ENCODE results near the gene CDRT4.

The CDRT4 gene

DNA sequence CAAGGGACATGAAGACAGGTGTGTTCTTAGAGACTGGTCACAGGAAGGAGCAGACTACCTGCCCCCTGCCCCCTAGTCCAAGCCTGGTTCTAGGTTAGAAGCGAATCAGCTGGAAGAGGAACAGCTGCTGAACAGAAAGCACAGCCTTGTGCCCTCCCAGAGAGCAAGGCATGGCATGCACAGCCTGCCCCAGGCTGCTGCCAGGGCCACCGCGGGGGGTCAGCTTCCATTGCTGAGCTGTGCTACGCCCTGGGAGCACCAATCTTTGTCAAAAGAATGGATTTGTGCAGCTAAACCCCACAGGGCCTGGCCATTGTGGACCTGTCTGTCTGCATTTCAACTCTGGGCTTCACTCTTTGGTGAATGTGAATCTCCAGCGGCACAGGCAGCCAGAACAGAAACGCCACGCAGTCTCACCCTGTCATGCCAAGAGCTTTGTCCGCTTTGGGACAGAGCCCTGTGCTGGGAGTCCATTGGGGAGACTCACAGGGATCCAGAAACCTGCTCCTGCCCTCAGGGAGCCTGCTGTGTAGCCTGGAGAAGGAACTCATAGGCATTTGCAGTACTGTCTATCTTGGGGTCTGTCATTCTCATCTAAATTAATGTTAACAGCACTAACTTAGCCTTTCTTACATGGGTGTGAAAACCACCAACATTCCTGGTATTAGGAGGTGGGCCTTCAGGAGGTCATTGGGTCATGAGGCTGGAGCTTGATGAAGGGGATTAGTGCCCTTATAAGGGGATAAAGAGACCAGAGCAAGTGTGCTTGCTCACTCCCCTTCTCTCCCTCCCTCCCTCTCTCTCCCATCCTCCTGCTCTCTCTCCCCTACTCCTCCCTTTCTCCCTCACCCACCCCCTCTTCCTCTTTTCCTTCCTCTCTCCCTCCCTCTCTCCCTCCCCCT is 25.6 kb upstream of the CDRT4 start:
- no peak for DNase-seq

DNA sequence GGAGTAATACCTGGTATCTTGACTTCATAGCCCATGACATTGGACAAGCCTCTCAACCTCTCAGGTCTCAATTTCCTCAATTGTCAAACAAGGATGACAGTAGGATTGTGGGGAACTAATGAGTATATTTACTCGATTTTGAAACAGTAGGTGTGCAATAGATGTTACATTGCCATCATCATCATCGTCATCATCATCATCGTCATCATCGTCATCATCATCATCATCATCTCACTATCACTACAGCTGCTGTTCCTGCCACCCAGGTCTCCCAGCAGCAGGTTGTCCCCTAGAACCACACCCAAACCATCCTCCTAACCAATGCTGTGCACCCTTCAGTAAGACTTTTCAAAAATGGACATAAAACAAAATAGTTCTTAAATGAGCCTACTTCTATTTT is 24.8 kb upstream of the CDRT4 start:
- DNase-seq, result no peak

DNA sequence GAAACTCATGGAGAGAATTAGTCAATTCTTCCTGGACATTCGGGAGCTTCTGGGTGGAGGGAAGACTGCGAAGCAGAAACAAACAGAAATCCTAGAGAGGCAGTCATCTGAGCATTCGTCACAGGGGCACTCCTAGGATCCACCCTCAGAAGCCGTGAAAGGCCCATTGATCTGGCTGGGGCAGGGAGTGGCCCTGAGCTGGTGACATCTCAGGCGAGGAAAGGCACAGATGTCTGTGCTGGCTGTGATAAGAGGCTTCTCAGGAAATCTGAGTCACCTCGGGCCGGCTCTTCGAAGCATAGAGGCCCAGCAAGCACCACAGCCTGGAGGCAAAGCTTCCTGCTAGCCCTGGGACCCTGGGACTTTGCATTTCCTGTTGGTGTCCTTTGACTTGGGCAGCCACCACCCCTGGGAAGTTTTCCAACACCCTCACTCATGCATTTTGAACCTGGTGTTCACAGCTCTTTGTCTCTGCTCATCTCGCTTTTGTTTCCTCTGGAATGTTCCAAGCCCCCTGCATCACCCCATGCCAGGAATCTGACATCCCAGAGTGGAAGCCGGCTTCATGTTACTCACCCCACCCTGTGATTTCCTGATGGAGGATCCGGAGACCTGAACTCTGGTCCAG is 23.3 kb upstream of the CDRT4 start:
- DNase-seq, result no peak

DNA sequence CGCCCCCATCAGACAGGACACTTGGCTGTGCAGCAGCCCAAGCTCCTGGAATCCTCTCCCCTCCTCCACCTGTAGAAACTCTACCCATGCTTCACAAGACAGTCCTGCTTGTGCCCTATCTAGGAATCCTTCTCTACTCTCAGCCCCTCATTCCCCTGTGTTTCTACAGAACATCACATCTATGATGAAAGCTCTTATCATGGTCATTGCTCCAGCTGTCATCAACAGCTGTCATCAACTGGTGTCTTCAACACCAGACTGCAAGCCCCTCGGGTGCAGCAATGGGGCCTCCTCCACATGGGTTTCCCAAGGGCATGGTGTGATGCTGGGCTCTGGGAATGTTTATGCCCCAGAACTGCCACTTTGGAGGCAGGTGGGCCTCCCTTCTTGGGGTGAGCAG is 21.1 kb upstream of the CDRT4 start:
- no peak for DNase-seq

DNA sequence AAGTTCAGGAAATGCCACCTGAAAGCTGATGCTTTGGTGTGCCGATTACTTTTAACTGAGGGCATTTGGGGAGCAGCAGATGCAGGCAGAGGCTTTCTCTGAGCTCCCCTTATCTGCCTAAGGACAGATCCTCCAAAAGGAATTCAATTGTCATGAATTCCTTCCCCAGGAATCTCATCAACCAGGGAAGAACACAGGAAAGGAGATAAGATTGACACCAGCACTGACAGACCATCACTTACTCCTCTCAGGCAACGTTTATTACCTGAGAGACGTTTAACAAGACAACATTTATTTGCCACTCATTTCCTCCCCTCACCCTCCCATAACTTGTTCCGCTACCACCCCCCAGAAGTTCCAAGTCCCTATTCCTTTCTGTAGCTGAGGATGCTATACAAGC is 17.6 kb upstream of the CDRT4 start:
- DNase-seq, result no peak

DNA sequence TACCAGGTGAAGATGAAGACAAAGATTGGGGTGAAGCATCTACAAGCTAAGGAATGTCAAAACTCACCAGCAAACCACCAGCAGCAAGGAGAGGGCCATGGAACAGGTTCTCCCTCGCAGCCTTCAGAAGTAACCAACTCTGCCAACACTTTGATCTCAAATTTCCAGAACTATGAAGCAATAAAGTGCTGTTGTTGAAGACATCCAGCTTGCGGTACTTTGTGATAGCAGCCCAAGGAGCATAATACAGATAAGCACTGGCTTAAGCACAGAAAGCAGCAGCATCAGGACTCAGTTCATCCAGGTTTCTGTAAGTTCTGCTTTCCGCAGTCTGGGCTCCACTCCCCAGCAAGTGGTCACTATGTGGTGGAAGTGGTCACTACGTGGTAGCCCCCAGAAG is 16.0 kb upstream of the CDRT4 start:
- DNase-seq, result no peak

DNA sequence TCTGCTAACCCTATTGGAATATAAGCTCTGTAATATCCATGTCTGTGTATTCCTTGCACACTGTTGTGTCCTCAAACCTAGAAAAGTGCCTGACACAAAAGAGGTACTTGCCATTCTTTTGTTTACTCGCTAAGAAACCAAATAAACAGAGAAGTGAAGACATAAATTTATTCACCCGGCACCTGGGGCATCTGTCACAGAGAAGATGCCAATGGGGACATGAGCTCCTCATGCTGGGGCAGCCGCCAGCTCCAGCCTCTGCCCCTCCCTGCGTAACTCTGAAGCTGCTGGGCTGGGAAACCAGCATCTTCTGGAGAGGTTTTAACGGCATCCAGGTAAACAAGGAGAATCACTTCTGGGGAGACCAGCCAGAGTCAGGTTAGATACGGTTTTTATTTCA is 15.1 kb upstream of the CDRT4 start:
- no peak for DNase-seq

DNA sequence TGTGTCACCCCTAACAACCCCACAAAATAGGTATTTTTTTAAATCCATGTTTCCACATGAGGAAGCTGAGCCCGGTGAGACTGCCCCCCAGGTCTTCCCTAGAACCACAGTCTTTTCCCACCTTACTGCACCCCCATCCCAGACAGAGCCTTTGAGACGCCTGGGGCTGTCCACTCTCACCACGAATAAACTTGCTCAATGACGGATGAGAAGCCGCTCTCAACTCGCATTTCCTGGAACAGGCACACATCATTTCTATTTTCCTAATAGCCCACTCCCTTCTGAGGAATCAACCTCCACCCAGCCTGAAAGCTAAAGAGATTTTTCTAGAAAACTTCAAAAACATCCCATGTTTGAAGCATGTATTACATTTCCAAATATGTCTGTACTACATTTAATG is 14.1 kb upstream of the CDRT4 start:
- DNase-seq, result no peak

DNA sequence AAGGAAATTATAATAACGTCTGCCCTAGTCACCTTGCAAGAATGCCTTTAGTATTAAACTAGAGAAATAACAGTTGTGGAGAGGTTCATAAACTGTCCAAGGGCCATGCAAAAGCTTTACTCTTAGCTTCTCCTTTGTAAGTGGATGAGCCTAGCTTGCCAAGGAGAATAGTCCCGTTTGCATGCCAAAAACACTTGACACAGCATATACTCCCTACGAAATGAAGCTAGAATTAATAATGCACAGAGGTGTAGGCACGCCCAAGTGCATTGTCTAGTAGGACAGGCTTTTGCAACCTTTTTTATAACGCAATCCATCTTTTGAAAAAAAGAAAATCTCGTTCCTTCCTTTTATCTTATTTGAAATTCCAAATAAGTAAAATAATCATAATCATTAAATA is 12.8 kb upstream of the CDRT4 start:
- DNase-seq, result no peak

DNA sequence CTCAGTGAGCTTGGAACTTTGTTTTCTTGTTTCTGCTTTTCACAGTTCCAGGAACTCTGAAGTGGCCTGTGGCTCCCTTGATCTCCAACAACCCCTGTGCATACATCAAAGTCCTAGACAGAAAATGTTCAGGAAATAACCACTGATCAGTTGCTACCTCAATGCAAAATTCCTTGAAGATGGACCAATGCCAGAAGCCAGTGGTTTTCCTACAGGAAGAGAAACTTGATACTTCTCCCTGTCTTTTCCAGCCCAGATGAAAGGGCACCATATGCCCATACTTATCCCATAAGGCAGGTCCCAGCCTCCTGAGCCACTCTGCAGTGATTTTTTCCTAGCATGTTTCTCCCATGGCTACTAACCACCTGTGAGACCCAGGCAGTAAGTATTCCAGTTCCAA is 12.3 kb upstream of the CDRT4 start:
- DNase-seq, result no peak

DNA sequence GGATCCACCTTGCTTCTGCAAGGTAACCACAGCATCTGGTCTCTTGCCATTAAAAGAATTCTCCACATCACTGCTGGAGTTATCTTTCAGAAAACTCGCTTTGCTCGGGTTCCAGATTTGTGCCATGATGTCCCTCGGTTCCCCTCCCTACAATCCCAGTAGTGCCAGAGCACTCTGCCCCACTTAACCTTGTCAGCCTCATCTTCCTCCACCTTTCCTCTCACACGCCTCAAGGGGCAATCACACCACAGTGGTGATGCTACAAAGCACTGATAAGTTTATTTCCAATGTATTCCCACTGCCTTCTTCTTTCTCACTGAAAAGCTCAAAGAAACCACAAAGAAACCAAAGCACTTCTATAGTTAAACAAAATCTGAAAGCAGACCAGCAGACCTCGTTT is 11.4 kb upstream of the CDRT4 start:
- no peak for DNase-seq

DNA sequence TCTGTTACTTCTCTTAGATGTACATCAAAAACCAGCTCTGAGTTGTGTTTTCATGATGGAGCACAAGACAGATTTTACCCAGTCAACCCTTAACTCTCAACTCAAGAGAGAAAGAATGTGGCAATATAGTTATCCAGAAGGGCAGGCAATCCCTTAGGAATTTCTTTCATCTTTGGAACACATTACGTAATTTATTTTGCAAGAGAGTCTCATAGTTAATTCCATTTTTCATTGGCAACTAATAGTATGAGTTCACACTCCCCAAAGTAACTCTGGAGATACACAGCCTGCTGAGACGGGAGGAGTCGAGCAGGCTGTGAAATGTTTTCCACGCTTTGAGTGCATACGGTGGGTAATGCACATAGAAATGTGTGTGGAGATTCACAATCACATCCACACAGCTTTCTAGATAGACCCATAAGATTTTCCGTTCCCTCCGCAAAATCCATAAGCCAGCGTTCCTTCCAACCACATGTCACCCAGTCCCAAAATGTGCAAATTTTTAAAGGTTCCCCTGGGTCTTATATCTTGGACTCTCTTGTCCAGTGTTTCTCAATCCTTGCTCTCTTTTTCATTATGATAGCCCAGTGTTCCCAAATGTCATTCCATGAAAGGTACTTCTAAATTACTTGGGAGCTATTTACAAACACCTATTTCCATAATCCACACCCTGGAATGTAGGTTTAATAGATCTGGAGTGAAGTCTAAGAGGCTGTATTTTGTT is 8.4 kb upstream of the CDRT4 start:
- no peak for DNase-seq

DNA sequence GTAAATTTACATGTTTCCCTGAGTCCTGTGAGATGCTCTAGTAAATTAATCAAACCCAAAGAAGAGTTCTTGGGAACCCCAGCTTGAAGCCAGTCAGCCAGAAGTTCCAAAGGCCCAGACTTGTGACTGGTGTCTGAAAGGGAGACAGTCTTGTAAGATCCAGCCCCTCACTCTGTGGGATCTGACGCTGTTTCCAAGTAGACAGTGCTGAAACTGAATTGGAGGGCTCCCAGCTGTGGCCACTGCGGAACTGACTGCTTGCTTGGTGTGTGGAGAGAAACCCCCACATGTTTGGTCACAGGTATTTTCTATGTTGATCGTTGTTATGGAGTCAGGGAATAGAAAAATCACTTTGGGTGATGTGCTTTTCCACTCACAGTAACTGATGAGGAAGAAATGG is 5.5 kb upstream of the CDRT4 start:
- no peak for DNase-seq

DNA sequence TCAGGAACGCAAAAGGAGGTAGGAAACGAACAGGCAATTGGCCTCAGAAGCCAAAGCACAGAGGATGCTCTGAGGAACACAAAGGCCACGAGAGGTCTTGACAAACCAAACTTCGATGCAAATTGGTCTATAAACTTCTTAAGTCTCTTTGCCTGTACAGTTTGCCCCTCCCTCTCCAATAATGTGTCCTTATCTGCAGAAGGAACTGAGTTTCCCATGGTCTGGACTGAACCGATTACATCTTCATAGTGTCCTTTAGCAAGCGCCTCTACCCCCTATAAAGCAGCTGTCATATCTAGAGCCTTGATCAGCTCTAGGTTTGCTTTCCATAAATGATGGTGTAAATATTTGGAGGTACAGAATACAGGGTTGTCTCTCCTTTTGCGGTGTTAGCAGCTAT is 3.1 kb upstream of the CDRT4 start:
- DNase-seq, result no peak

DNA sequence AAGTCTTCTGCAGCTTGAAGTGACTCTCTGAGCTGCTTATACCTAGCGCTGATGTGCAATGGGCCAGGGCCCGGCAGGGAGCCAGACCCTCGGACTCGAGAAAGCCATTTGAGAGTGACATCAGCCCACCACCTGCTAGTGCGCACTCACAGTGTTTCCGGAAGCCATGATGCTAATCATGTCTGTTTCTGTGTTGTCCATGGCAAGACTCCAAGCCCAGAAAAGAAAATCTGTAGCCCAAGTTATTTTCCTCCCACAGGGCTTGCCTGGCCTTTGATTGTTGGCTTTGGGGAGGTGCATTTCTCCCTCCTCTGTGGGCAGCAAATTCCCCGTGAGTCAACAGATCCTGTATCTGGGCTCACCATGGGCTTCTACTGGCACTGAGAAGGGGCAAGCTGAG is 1.8 kb upstream of the CDRT4 start:
- DNase-seq, result no peak

DNA sequence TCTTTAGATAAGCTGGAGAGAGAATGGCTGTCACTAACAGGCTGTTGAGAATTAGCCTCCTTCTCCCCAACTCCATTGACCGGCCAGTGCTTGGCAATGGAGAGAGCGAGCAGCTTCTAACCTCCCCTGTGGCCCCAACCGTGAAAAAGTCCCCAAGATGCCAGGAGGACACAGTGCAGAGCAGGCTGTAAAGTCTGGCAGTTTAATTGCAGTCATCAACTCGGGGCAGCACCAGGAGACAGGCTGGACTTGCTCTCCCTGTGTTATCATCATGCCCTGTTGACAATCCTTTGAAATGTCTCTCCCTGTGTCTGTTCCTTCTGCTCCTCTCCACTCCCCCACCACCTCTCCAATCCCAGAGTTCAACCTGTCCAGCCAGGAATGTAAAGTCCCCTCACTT is 705 bp upstream of the CDRT4 start:
- DNase-seq, result no peak

DNA sequence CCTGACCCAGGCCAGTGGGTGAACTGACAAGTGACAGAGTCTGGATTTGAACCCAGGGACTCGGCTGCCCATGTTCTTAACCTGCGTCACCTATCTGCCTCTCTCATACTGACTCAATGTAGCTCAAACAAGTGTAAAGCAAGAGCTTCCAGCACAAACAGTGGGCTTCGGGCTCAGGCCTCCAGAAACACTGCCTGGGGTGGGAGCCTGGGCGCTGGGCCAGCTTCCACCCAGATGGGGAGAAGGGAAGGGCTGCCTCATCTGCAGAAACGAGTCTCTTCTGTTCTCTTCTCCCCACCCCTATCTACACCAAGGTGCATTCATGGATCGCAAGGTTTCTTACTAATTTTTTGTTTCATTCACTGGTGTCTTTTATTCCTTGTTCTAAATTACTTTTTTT is 1.3 kb downstream of the CDRT4 start:
- DNase-seq, result no peak

DNA sequence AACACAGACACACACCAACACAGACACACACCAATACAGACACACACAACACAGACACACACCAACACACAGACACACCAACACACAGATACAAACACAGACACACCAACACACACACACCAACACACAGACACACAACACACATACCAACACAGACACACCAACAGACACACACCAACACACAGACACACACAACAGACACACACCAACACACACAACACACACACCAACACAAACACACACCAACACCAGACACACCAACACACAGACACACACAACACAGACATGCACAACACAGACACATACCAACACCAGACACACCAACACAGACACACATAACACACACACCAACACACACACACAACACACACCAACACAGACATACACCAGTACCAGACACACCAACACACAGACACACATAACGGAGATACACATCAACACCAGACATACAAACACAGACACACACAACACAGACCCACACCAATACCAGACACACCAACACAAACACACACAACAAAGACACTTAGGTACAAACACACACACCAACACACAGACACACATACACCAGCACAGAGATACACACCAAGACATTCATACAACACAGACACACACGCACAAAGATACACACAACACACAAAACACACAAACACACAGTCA is 2.2 kb downstream of the CDRT4 start:
- DNase-seq, result no peak

DNA sequence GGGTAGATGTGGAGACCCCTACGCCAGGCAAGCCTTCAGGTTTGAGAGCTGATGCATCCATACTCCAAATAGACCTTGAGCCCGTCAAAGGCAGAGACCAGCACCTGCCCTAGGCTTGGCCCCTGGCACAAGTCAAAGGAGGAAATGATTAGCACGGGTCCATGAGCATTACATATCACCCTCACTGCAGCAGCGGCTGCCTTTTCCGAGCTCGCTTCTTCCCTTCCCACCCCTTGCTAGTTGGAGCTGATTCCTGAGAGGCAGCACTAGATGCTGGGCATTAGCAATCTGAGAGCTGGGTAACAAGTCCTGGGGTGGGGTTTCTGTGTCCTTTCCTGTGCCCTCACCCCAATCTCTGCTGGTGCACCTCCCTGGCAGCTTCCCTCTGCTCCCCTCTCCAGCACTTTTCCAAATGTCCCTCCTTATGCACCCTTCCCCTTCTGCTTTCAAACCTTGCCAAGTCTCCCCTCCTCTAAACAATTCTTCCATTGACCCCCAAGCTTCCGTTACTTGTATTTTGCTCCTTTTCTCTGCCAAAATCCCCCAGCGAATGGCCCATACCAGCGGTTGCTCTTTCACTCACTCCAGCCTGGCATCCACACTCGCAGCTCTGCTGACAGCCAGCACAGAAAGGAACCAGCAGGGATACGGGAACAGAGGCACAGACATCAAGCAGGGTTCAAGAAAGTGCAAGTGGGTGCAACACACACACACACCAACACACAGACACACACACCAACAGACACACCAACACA is 3.0 kb downstream of the CDRT4 start:
- no peak for DNase-seq

DNA sequence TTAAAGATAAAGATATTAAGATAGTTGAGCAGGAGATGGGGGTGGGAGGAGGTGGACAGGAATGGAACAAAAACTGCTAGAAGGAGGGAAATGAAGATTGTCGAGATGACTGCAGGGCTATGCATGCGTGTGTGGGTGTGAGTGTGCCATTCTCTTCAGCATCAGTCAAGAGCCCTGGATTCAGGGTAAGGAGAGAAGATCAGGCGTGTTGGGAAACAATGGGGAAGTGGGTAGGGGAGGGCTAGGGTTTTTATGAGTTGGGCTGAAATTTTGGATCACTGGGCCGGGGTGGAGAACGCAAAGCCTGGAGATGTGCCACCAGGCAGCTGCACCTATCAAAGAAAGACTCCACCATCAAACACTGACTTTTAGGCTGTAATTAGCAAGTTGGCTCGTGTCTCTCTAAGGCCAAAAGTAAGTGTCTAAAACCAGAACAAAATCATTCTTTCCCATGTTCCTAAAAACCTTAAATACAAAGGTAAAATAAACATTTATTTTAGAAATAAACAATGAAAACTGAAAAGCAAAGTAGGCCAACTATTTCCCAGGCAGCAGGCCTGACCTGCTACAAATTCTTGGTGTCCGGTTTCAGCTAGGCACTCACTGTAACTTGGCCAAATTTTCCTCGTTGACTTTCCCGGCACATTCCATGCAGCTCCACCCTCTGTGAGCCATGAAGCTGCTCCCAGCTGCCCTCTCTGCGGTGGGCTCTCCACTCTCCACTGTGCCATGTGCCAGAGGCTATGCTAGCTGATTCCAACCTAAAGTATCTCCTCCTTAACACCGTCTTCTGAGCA is 4.2 kb downstream of the CDRT4 start:
- DNase-seq, result no peak

DNA sequence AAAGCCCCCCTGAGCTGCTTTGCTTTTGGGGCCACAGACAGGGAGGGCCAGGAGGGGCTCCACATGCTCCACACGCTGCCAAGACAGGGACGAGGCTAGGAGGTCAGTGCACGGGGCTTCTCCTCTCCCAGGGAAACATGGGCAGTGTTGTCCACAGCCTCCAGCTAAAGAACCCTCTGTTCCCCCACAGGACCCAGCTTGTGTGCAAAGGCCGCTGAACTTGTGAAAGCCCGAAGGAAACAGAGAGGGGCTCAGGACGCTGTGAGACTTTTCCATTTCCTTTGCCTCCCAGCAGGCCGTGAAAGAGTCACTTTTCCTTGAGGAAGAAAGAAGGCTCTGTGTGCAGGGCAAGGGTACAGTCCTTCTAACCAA is 9.7 kb downstream of the CDRT4 start:
- DNase-seq, result no peak

Measured in KG1 (cell line).